Retina (tissue), 1 donor: Measurements from ENCODE around the gene CTDSP1.

ENCODE experiments used
- DNase-seq: peaks from one replicate; pipeline ENCODE4 v3.0.0-alpha.2; 2016

CTDSP1 gene

DNA sequence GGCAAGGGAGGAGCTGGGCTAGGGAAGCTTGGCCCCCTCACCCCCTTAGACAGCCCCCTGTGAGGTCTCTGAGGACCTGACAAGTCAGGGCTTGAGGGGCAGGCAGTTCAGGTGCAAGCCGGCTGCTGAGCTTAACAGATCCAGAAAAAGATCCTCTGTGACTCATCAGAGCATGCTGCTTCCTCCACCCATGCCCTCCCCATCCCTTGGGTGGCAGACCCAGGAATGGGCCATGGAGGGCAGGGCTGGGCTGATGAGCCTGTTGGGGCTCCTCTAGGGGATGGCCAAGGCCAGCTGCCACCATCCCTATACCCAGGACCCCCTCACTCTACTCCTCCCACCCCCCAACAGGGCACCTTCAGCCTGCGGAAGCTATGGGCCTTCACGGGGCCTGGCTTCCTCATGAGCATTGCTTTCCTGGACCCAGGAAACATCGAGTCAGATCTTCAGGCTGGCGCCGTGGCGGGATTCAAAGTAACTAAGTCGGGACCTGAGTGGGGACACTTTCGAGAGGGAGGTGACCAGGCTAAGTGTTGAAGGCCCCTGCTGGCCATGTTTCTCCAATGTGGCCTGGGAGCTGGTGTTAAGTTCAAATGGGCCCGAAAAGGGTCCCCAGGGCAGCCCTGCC is 15.7 kb upstream of the CTDSP1 start:
- DNase-seq, result no peak

- DNase-seq, result no peak
Measured at GRCh38 chr2:218384975-218385374, 14.7 kb upstream of the CTDSP1 start.

DNA sequence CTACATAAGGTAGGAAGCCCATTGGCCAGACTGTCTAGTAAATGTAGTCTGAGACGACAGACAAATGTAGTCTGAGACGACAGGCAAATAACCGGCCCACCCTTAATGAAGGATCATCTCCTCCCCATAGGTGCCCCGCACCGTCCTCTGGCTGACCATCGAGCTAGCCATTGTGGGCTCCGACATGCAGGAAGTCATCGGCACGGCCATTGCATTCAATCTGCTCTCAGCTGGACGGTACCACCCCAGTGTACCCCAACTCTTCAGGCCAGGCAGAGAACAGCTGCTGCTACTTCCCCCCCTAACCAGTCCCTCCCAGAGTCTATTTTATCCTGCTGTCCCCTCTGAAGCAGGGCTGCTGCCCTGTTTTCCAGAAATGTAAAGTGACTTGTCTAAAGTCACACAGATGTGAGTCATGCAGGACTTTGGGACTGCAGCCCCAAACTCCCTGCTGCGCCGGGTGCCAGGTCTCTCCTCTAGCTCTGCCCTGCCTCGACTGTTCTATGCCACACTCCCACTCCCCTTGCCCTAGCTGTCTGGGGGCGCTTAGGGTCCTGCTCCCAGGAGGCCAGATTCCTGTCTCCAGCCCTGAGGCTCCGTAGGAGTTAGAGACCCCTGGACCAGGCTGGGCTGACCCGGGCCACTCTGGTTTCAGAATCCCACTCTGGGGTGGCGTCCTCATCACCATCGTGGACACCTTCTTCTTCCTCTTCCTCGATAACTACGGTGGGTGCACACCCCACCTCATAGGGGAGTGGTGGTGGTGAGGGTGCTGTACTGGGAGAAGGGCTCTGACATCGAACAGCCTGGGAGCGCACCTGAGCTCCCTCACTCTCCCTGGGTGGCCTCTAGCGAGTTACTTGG is 12.9 kb upstream of the CTDSP1 start:
- DNase-seq, result no peak

GRCh38 chr2:218387369-218388194 is 12.1 kb upstream of the CTDSP1 start:
- DNase-seq, result peak; percentile 76

DNA sequence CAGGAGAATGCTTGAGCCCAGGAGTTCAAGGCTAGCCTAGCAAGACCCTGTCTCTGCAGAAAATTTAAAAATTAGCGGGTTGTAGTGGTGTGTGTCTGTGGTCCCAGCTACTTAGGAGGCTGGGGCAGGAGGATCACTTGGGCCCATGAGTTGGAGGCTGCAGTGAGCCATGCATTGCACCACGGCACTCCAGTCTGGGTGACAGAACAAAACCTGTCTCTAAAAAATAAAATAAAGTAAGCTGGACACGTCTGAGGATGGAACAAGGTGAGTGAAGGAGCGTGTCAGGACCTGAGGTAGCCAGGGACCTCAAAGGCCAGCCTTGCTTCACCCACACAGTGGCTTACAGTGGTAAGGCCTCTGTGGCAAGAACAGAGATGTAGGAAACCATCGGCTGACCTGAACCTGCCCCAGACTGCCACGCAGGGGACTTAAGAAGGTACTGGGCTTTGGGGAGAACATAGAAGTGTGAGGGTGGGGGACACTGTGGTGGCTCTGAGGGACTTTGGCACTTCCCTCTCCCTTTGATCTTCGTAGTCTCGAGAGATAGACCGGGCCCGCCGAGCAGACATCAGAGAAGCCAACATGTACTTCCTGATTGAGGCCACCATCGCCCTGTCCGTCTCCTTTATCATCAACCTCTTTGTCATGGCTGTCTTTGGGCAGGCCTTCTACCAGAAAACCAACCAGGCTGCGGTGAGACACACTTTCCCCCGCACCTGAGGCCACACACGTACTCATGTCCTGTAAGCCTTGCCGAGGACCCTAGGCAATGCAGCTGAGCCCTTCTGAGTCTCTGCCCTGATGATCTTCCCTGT is 10.1 kb upstream of the CTDSP1 start:
- DNase-seq, result no peak

GRCh38 chr2:218391202-218391601 is 8.5 kb upstream of the CTDSP1 start:
- DNase-seq, result no peak

DNA sequence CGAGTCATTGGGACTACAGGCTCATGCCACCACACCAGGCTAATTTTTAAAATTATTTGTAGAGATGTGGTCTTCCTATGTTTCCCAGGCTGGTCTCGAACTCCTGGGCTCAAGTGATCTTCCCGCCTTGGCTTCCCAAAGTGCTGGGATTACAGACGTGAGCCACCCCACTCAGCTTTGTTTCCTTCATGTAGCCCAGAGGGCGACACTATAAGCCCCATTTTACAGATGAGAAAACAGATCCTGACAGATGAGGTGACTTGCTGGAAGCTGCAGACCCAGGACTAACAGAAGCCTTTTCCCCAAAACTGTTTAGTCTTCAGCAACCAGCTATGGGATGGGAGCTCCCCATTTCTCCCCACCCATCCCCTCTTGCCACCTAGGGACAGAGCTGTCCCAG is 7.2 kb upstream of the CTDSP1 start:
- DNase-seq, result no peak

DNA sequence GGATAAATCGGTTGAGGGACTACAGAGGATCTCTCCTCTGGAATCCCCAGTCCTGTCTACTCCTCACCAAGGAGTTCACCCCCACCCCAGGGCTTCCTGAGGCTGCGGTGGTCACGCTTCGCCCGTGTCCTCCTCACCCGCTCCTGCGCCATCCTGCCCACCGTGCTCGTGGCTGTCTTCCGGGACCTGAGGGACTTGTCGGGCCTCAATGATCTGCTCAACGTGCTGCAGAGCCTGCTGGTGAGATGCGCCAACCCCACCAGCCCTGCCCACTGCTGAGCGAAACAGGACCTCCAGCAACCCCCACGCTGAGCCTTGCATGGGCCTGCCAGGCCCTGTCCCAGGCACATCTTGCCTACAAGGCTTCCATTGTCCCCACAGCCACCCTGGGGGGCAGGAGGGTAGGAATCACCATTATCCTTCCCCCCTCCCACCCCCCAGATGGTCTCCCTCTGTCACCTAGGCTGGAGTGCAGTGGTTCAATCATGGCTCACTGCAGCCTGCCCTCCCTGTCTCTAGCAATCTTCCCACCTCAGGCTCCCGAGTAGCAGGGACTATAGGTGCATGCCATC is 6.7 kb upstream of the CTDSP1 start:
- DNase-seq, result no peak

DNA sequence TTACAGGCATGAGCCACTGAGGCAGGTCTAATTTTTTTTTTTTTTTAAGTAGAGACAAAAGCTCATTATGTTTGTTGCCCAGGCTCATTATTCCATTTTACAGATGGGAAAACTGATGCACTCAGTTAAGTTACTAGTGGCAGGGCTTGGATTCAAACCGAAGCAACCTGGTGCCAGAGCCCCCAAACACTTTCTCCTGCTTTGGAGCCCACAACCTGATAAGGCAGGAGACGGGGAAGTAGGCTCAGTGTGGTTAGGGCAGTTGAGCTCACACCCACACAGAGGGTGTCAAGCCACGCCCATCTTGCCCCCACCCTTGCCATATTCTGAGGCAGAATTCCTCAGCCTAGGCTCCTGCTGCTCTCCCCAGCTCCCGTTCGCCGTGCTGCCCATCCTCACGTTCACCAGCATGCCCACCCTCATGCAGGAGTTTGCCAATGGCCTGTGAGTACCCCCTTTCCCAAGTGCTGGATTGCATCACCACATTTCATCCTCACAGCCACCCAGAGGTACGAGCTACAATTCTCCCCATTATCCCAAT is 5.8 kb upstream of the CTDSP1 start:
- no peak for DNase-seq

GRCh38 chr2:218394298-218395089 is 5.2 kb upstream of the CTDSP1 start:
- no peak for DNase-seq

DNA sequence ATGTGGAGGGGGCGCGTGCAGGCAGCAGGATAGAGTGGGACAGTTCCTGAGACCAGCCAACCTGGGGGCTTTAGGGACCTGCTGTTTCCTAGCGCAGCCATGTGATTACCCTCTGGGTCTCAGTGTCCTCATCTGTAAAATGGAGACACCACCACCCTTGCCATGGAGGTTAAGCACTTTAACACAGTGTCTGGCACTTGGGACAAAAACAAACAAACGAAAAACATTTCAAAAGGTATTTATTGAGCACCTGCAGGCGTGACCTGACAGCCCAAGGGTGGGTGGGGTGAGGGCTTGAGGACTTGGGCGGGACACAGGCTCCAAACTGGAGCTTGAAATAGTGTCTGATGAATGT is 4.6 kb upstream of the CTDSP1 start:
- no peak for DNase-seq

DNA sequence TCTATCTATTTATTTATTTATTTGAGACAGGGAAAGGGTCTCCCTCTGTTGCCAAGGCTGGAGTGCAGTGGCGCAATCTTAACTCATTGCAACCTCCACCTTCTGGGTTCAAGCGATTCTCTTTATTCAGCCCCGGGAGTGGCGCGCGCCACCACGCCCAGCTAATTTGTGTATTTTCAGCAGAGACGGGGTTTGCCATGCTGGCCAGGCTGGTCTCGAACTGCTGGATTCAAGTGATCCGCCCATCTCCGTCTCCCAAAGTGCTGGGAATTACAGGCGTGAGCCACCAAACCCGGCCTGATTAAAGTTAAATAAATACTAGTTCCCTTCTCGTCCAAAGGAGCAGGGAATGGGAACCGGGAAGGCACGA is 4.2 kb upstream of the CTDSP1 start:
- DNase-seq, result no peak

DNA sequence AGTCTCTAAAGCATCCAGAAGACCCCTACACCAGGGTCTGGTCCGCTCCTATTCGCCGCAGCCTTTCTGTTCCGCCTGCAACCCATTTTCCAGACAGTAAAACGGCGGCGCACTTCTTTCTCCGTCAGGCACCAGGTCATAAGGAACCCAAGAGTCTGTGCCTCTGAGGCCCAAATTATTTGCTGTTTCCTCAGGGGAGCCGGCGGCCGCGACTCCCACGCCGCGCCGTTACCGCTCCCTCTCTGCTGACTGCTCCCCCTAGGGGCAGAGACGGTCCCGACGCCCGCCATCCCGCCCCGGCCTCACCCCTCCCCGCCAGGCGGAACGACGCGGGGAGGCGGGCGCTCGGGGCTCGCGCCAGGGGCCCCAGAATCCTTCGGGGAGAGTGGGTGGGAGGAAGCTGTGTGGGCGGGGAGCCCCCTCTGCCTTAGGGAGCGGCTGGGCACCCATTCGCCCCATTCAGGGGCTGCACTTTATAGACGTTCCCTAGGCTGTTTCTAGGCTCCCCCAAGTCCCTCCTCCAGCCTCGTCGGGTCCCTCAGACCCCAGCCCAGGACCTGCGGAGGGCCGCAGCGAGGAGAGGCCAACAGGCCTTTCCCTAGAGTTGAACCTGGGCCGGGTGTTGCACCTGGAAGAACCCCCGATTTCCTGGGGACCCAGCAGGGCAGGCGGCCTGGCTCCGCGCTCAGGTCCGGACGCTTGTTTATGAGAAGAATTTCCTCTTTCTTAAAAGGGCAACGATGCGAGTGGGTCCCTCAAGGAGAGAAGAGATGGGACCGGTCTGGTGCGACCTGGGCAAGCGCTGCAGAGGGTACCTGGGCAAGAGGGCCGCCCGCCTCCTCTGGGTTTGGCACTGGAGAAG is 3.6 kb upstream of the CTDSP1 start:
- DNase-seq, result peak; percentile 100

- no peak for DNase-seq
Measured at GRCh38 chr2:218396688-218397462, 2.8 kb upstream of the CTDSP1 start.

GRCh38 chr2:218397463-218397819 is 2.2 kb upstream of the CTDSP1 start:
- no peak for DNase-seq

DNA sequence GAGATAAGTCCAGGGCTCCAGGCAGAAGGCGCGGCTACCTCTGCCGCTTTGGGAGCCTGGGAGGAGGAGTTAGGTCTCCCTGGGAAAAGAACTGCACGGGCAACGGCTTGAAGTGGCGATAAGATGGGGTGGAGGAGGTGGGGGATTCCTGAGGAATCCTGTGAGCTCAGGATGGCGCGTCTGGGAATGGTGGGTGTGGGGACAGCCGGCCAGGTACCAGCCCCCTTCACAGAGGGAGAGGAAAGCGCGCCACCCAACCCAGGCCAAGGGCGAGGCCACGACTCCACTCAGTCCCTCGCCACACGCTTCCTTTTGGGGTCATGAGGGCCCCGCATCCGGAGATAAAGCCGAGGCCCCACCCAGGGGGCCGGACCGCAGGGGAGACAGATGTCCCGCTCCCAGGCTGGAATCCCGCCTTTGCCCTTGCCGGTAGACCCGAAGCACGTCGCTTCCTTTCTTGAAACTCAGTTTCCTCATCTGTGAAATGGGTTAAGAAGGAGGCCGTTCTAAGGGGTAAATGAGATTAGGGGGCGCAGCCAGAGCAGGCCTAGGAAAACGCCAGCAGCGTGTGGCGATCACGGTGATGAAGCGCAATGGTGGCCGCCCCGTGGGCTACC is 1.7 kb upstream of the CTDSP1 start:
- DNase-seq, result peak; percentile 62

GRCh38 chr2:218398437-218399390 is 954 bp upstream of the CTDSP1 start:
- DNase-seq, result peak; percentile 80
